Fibroblast of lung (primary cell): Measurements from ENCODE around the gene STARD3NL. TPM values are rescaled to one million over a fixed set of nuclear protein-coding genes. Genes with fewer than 3 reads are reported as not detected.

Experiments used
- DNase-seq, 2 donors: peaks; one replicate each; pipeline versions ENCODE4 v3.0.0 to v3.0.0-alpha.2; 2010; ENCODE audit warnings: low read depth in 2 of 2
- H2AFZ ChIP-seq: 2 replicates; pipeline ENCODE4 v1.5.1; 2012; ENCODE audit warnings: low read length, control low read depth, inconsistent platforms
- H3K27ac ChIP-seq: 2 replicates; pipeline ENCODE4 v1.5.1; 2011; ENCODE audit warnings: low read length, control low read depth; ENCODE audit not compliant: insufficient read depth
- H3K27me3 ChIP-seq: 2 replicates; pipeline ENCODE4 v1.5.1; 2011; ENCODE audit warnings: mild to moderate bottlenecking, low read length; ENCODE audit not compliant: control insufficient read depth, insufficient read depth
- H3K36me3 ChIP-seq: 2 replicates; pipeline ENCODE4 v1.5.1; 2011; ENCODE audit warnings: low read length; ENCODE audit not compliant: control insufficient read depth, insufficient read depth
- H3K4me1 ChIP-seq: 2 replicates; pipeline ENCODE4 v1.5.1; 2011; ENCODE audit warnings: low read length; ENCODE audit not compliant: control insufficient read depth, insufficient read depth; ENCODE audit errors: extremely low read depth
- H3K4me2 ChIP-seq: 2 replicates; pipeline ENCODE4 v1.5.1; 2011; ENCODE audit warnings: low read length, control low read depth; ENCODE audit not compliant: insufficient read depth; ENCODE audit errors: extremely low read depth
- H3K4me3 ChIP-seq, 4 experiments: fragments of 200-600 bp in 1 of 4; sonication (generic) in 1 of 4; replicated peaks in 1 of 4; 2 replicates each; pipeline ENCODE4 v1.5.1; 2011 to 2016; ENCODE audit warnings: low read length in 4 of 4, low read depth in 3 of 4, mild to moderate bottlenecking in 3 of 4, control low read depth in 2 of 4, inconsistent platforms in 1 of 4, mixed read lengths in 1 of 4; ENCODE audit not compliant: insufficient read depth in 1 of 4; ENCODE audit errors: control extremely low read depth in 1 of 4
- H3K79me2 ChIP-seq: 2 replicates; pipeline ENCODE4 v1.5.1; 2012; ENCODE audit warnings: mild to moderate bottlenecking, low read length, inconsistent platforms; ENCODE audit not compliant: control insufficient read depth, insufficient read depth
- H3K9ac ChIP-seq: 2 replicates; pipeline ENCODE4 v1.5.1; 2011; ENCODE audit warnings: mild to moderate bottlenecking, low read length, control low read depth; ENCODE audit not compliant: insufficient read depth
- H3K9me3 ChIP-seq: 2 replicates; pipeline ENCODE4 v1.5.1; 2012; ENCODE audit warnings: low read depth, low read length; ENCODE audit not compliant: control insufficient read depth, insufficient read depth
- H4K20me1 ChIP-seq: 2 replicates; pipeline ENCODE4 v1.5.1; 2011; ENCODE audit warnings: low read length; ENCODE audit not compliant: control insufficient read depth, insufficient read depth; ENCODE audit errors: extremely low read depth
- CTCF ChIP-seq, 2 donors: IDR thresholded peaks in 1 of 2; conservative IDR thresholded peaks in 1 of 2; 1 replicate in 1 of 2; 2 replicates in 1 of 2; pipeline ENCODE4 v1.5.1; 2011 to 2012; ENCODE audit warnings: low read length in 2 of 2, control low read depth in 1 of 2, inconsistent platforms in 1 of 2, low read depth in 1 of 2, mild to moderate bottlenecking in 1 of 2
- EZH2 ChIP-seq: IDR thresholded peaks from 2 replicates; pipeline ENCODE4 v1.5.1; 2012; ENCODE audit warnings: low read length, control low read depth, mild to moderate bottlenecking; ENCODE audit errors: missing control alignments
- polyA plus RNA-seq, 2 donors: library from polyadenylated mRNA; depleted of rRNA in 1 of 2; stranded (reverse) in 1 of 2; unstranded in 1 of 2; fragments of >200 nt; gene quantifications; 2 replicates each; pipeline ENCODE4 v1.2.1, GENCODE V29; 2011 to 2012; ENCODE audit warnings: missing spikeins in 1 of 2
- total RNA-seq: library from RNA; depleted of rRNA; stranded (reverse); fragments of >200 nt; gene quantifications from 2 replicates; pipeline ENCODE4 v1.2.1, GENCODE V29; 2014

The STARD3NL gene
- total and polyA plus RNA-seq, 2 donors (not counting 1 experiment from before 2014, with no cell fraction given), result 71.9 to 105 TPM

GRCh38 chr7:38223306-38223705, 45.3 kb downstream of the STARD3NL start:
- no peak overlapping the region for H3K4me2 ChIP-seq
- no peaks in the 10 kb centered on the region for H3K9me3 ChIP-seq
- no peaks in the 10 kb centered on the region for H3K4me1 ChIP-seq
- H4K20me1 ChIP-seq, result no peaks in the 10 kb centered on the region
- H3K27ac ChIP-seq, result no peak overlapping the region
- no peak for TF ChIP-seq EZH2
- TF ChIP-seq CTCF (conservative IDR thresholded peaks at IDR 0.05 in 1 of 2, IDR thresholded peaks at IDR 0.05 in 1 of 2; ENCODE audit: low read depth in 1 of 2, low read length in 2 of 2), result no peak
- no peak for DNase-seq
- no peak overlapping the region for H3K4me3 ChIP-seq
- H3K27me3 ChIP-seq, result no peaks in the 10 kb centered on the region
- H3K79me2 ChIP-seq, result no peaks in the 10 kb centered on the region
- H3K36me3 ChIP-seq, result peaks cover 6% of the 10 kb centered on the region
- no peak overlapping the region for H3K9ac ChIP-seq
- H2AFZ ChIP-seq, result no peak overlapping the region

GRCh38 chr7:38224392-38224791, 46.3 kb downstream of the STARD3NL start:
- H4K20me1 ChIP-seq, result no peaks in the 10 kb centered on the region
- no peak for DNase-seq
- no peak overlapping the region for H3K4me2 ChIP-seq
- H3K79me2 ChIP-seq, result no peaks in the 10 kb centered on the region
- H3K9ac ChIP-seq, result no peak overlapping the region
- no peak overlapping the region for H3K27ac ChIP-seq
- H3K9me3 ChIP-seq, result no peaks in the 10 kb centered on the region
- peaks cover 6% of the 10 kb centered on the region for H3K36me3 ChIP-seq
- no peak overlapping the region for H3K4me3 ChIP-seq
- no peaks in the 10 kb centered on the region for H3K27me3 ChIP-seq
- TF ChIP-seq EZH2, result no peak
- TF ChIP-seq CTCF (conservative IDR thresholded peaks at IDR 0.05 in 1 of 2, IDR thresholded peaks at IDR 0.05 in 1 of 2; ENCODE audit: low read depth in 1 of 2, low read length in 2 of 2), result no peak
- H3K4me1 ChIP-seq, result no peaks in the 10 kb centered on the region
- no peak overlapping the region for H2AFZ ChIP-seq

- no peak for TF ChIP-seq EZH2
- no peak for TF ChIP-seq CTCF (conservative IDR thresholded peaks at IDR 0.05 in 1 of 2, IDR thresholded peaks at IDR 0.05 in 1 of 2; ENCODE audit: low read depth in 1 of 2, low read length in 2 of 2)
- peak; percentile 65 to 89 for DNase-seq
- no peak overlapping the region for H3K4me2 ChIP-seq
Measured at GRCh38 chr7:38229386-38229785, 51.3 kb downstream of the STARD3NL start.

More at GRCh38 chr7:38229386-38229785, 51.3 kb downstream of the STARD3NL start:
- Histone ChIP-seq H3K79me2 (no peaks in the 10 kb centered on the region), H3K27ac (no peak overlapping the region), H2AFZ (no peak overlapping the region), H4K20me1 (no peaks in the 10 kb centered on the region), H3K9ac (no peak overlapping the region), H3K4me3 (no peak overlapping the region), H3K36me3 (peaks cover 3% of the 10 kb centered on the region), H3K4me1 (no peaks in the 10 kb centered on the region), H3K27me3 (no peaks in the 10 kb centered on the region), H3K9me3 (no peaks in the 10 kb centered on the region)
